ENCODE results near the gene LHFPL3.

DNA sequence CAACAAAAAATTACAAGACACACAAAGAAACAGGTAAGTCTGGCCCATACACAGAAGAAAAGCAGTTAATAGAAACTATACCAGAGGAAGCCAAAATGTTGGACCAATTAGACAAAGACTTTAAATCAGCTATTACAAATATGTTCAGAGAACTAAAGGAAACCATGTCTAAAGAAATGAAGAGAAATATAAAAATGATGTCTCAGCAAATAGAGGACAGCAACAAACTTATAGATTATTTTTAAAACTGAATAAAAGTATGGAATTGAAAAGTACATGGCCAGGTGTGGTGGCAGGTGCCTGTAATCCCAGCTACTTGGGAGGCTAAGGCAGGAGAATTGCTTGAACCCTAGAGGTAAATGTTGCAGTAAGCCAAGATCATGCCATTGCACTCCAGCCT, 58.5 kb downstream of the LHFPL3 start:
- TF ChIP-seq EZH2 (IDR thresholded peaks at IDR 0.05; ENCODE audit: borderline replicate concordance, low read depth, low read length) (no peak), POLR2A (conservative IDR thresholded peaks at IDR 0.05) (no peak), FOSL1 (tag; conservative IDR thresholded peaks at IDR 0.05) (no peak), HNRNPH1 (optimal IDR thresholded peaks at IDR 0.05; ENCODE audit: low read depth, low read length) (no peak), SNRNP70 (optimal IDR thresholded peaks at IDR 0.05; ENCODE audit: low read depth, low read length) (no peak), HCFC1 (IDR thresholded peaks at IDR 0.05; ENCODE audit: low read depth, low read length) (no peak), POLR2AphosphoS2 (IDR thresholded peaks at IDR 0.05; ENCODE audit: low read length) (no peak), ZNF3 (CRISPR knock-in tag; IDR thresholded peaks at IDR 0.05) (no peak), TCF7 (IDR thresholded peaks at IDR 0.05; ENCODE audit: borderline replicate concordance) (no peak), MYC (IDR thresholded peaks at IDR 0.05; ENCODE audit: low read depth, low read length) (no peak), MYC (CRISPR knock-in tag; IDR thresholded peaks at IDR 0.05; ENCODE audit: borderline replicate concordance, low read depth) (no peak), PTRF (tag; IDR thresholded peaks at IDR 0.05) (no peak), ZNF76 (CRISPR knock-in tag; IDR thresholded peaks at IDR 0.05; ENCODE audit: borderline replicate concordance) (no peak)
- TF ChIP-seq, protein P1, sequence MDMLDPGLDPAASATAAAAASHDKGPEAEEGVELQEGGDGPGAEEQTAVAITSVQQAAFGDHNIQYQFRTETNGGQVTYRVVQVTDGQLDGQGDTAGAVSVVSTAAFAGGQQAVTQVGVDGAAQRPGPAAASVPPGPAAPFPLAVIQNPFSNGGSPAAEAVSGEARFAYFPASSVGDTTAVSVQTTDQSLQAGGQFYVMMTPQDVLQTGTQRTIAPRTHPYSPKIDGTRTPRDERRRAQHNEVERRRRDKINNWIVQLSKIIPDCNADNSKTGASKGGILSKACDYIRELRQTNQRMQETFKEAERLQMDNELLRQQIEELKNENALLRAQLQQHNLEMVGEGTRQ (CRISPR knock-in tag; IDR thresholded peaks at IDR 0.05): no peak
- TF ChIP-seq, protein P2, sequence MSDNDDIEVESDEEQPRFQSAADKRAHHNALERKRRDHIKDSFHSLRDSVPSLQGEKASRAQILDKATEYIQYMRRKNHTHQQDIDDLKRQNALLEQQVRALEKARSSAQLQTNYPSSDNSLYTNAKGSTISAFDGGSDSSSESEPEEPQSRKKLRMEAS (CRISPR knock-in tag; IDR thresholded peaks at IDR 0.05): no peak

Measured in K562 (cell line).